Coronary artery (tissue), 2 donors: Measurements from ENCODE around the gene PLXNB3.

Source experiments
- DNase-seq: peaks from one replicate; pipeline ENCODE4 v3.0.0-alpha.2; 2017; ENCODE audit warnings: low spot score
- H3K27ac ChIP-seq, 2 donors: fragments of 200-600 bp; sonication (generic); one replicate each; pipeline ENCODE4 v1.5.1; 2016 to 2019
- H3K4me3 ChIP-seq: fragments of 200-600 bp; sonication (generic); 2 replicates; pipeline ENCODE4 v1.5.1; 2016; ENCODE audit warnings: mild to moderate bottlenecking, moderate library complexity
- CTCF ChIP-seq: fragments of 200-600 bp; sonication (generic); IDR thresholded peaks from one replicate; pipeline ENCODE4 v1.5.1; 2019; ENCODE audit warnings: antibody characterized with exemption

Gene PLXNB3

GRCh38 chrX:153773218-153773611 lies 9.2 kb downstream of the PLXNB3 start:
- TF ChIP-seq CTCF, result no peak
- peak; percentile 65 for DNase-seq
- Histone ChIP-seq H3K27ac (no peak overlapping the region), H3K4me3 (no peak overlapping the region)

GRCh38 chrX:153773741-153774575 lies 9.9 kb downstream of the PLXNB3 start:
- peak; percentile 62 for DNase-seq

GRCh38 chrX:153774576-153775292 lies 10.7 kb downstream of the PLXNB3 start:
- no peak for TF ChIP-seq CTCF
- Histone ChIP-seq H3K4me3 (no peak overlapping the region), H3K27ac (no peak overlapping the region)
- peak; percentile 50 for DNase-seq

More at GRCh38 chrX:153773741-153774575, 9.9 kb downstream of the PLXNB3 start:
- Histone ChIP-seq H3K27ac (no peak overlapping the region), H3K4me3 (no peak overlapping the region)
- no peak for TF ChIP-seq CTCF

GRCh38 chrX:153775293-153776119 lies 11.5 kb downstream of the PLXNB3 start:
- Histone ChIP-seq H3K4me3 (no peak overlapping the region), H3K27ac (no peak overlapping the region)
- TF ChIP-seq CTCF, result no peak
- peak; percentile 64 for DNase-seq

DNA sequence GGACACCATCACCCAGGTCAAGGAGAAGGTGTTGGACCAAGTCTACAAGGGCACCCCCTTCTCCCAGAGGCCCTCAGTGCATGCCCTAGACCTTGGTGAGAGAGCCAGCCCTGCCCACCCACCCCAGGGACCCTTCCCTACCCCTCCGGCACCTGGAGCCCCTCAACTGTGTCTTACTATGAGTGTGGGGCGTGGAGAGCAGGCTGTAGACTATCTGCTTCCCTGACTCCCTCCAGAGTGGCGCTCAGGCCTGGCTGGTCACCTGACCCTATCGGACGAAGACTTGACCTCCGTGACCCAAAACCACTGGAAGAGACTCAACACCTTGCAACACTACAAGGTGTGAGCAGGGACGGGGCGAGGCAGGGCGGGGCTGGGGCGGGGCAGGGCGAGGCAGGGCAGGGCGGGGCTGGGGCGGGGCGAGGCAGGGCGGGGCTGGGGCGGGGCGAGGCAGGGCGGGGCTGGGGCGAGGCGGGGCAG lies 12.1 kb downstream of the PLXNB3 start:
- TF ChIP-seq CTCF, result no peak
- H3K27ac ChIP-seq, result no peak overlapping the region
- no peak overlapping the region for H3K4me3 ChIP-seq
- DNase-seq, result no peak

DNA sequence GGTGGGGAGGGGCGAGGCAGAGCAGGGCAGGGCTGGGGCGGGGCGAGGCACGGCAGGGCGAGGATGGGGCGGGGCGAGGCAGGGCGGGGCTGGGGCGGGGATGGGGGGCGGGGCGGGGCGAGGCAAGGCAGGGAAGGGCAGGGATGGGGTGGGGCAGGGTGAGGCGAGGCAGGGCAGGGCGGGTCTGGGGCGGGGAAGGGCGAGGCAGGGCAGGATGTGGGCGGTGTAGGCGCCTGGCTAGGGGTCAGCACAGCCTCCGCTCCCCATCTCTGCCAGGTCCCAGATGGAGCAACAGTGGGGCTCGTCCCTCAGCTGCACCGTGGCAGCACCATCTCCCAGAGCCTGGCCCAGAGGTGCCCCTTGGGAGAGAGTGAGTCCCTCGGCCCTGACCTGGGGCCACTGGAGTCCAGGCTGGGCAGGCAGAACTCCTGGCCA lies 12.6 kb downstream of the PLXNB3 start:
- DNase-seq, result no peak
- no peak for TF ChIP-seq CTCF
- Histone ChIP-seq H3K4me3 (no peak overlapping the region), H3K27ac (no peak overlapping the region)
